Heart right ventricle (tissue), 16 donors: ENCODE measurements around the gene LRP6. TPM values are rescaled to one million over a fixed set of nuclear protein-coding genes. Genes with fewer than 3 reads are reported as not detected.
A peak's percentile ranks its signal among the peaks of the same experiment; 100 is the strongest.

ENCODE experiments used
- ATAC-seq, 8 donors: fragments of 200-7000 bp; cut with Tn5 transposase; one replicate each; pipeline ENCODE4 v1.9.1; 2020; ENCODE audit warnings: mild to moderate bottlenecking in 8 of 8, moderate library complexity in 8 of 8, moderate number of reproducible peaks in 1 of 8
- DNase-seq, 2 donors: peaks; one replicate each; pipeline ENCODE4 v3.0.0-alpha.2; 2020
- H3K27ac ChIP-seq, 10 donors: fragments of 200-600 bp; sonication (generic) in 2 of 10; one replicate each; pipeline versions ENCODE4 v1.5.0 to v1.8.0; 2020 to 2022; ENCODE audit warnings: mild to moderate bottlenecking in 3 of 10
- H3K27me3 ChIP-seq, 7 donors: fragments of 200-600 bp; one replicate each; pipeline ENCODE4 v1.8.0; 2021 to 2022; ENCODE audit warnings: mild to moderate bottlenecking in 2 of 7
- H3K36me3 ChIP-seq, 9 donors: fragments of 200-600 bp; sonication (generic) in 1 of 9; one replicate each; pipeline versions ENCODE4 v1.5.0 to v1.8.0; 2020 to 2022; ENCODE audit warnings: mild to moderate bottlenecking in 2 of 9
- H3K4me1 ChIP-seq, 9 donors: fragments of 200-600 bp; sonication (generic) in 1 of 9; one replicate each; pipeline versions ENCODE4 v1.5.0 to v1.8.0; 2020 to 2022; ENCODE audit warnings: mild to moderate bottlenecking in 4 of 9
- H3K4me3 ChIP-seq, 10 donors: fragments of 200-600 bp; sonication (generic) in 2 of 10; one replicate each; pipeline versions ENCODE4 v1.5.0 to v1.8.0; 2020 to 2022; ENCODE audit warnings: mild to moderate bottlenecking in 7 of 10, moderate library complexity in 2 of 10
- H3K9me3 ChIP-seq, 11 donors: fragments of 200-600 bp in 10 of 11; sonication (generic) in 2 of 11; one replicate each; pipeline versions ENCODE4 v1.5.0 to v1.8.0; 2013 to 2022; ENCODE audit warnings: mild to moderate bottlenecking in 2 of 11, control low read depth in 1 of 11, moderate library complexity in 1 of 11
- WGBS, 2 donors: extraction: QIAGEN DNeasy Blood & Tissue Kit; methylation state at CpG; one replicate each; pipeline ENCODE4 v1.1.7; 2013; ENCODE audit warnings: inconsistent platforms in 1 of 2; 5-methylcytosine and 5-hydroxymethylcytosine counted together
- intact Hi-C, 10 donors: fragments of 100-400 bp; cut with DNase I; formaldehyde crosslinking; loops; one replicate each; pipeline versions ENCODE4 v1.11.1 to v1.14.2; 2022
- polyA plus RNA-seq, 2 donors: library from polyadenylated mRNA; stranded (reverse); fragments of 200-250 nt; gene quantifications; one replicate each; pipeline ENCODE4 v1.2.3, GENCODE V29; 2013
- total RNA-seq, 10 donors: library from RNA; stranded (reverse); fragmentation: NEBNext Ultra II Directional in 3 of 10; extraction: Animal tissue kit (Norgen Biotek cat#: 25700) in 3 of 10; gene quantifications; one replicate each; pipeline versions ENCODE4 v1.2.1 to v1.2.4, GENCODE V29; 2021 to 2023
- TF ChIP-seq, protein P1 (sequence below), 9 donors: fragments of 200-600 bp; sonication (generic) in 2 of 9; IDR thresholded peaks; one replicate each; pipeline versions ENCODE4 v1.5.0 to v1.8.0; 2021 to 2022; ENCODE audit warnings: antibody characterized with exemption in 9 of 9, mild to moderate bottlenecking in 5 of 9, moderate library complexity in 1 of 9
- donor health status: Arrhythmogenic right ventricular cardiomyopathy.
- donor health status: ischemic (EF 13 %, LVEDD 7.1; RV severe dilation, severe dysfunction).
- donor health status: healthy with polysubstance abuse.
- donor health status: DM: no; HTN: yes; CAD: no.
- donor health status: DM: no; HTN: no; CAD: no.
- donor health status: ischemic (EF 25% LVEDD 6.9; RV normal size, moderate dysfunction).
- donor health status: ischemic (EF 25% LVEDD 5.7; RV mildly dilated, moderate dysfunction).
- donor health status: healthy.
- donor health status: DM: yes; HTN: yes; CAD: no.
- donor health status: Ischemic cardiomyopathy.
- donor health status: ischemic (EF 35%, LVEDD 5.7; RV mildly dilated, moderate dysfunction).
- donor health status: nonischemic (EF 11% LVEDD 7.7; RV severe dilation, severe dysfunction).
- donor health status: DM: yes; HTN: yes; CAD: no.
- donor health status: PGD.
- donor health status: ischemic (EF 29% LVEDD 5.4; RV normal size, mild dysfunction).
- donor health status: nonischemic (EF 23%, LVEDD 6.1; RV moderate dilation, normal function).

Gene LRP6
- total and polyA plus RNA-seq, 12 donors = 3.1 to 31.1 (median 24.8) TPM

DNA sequence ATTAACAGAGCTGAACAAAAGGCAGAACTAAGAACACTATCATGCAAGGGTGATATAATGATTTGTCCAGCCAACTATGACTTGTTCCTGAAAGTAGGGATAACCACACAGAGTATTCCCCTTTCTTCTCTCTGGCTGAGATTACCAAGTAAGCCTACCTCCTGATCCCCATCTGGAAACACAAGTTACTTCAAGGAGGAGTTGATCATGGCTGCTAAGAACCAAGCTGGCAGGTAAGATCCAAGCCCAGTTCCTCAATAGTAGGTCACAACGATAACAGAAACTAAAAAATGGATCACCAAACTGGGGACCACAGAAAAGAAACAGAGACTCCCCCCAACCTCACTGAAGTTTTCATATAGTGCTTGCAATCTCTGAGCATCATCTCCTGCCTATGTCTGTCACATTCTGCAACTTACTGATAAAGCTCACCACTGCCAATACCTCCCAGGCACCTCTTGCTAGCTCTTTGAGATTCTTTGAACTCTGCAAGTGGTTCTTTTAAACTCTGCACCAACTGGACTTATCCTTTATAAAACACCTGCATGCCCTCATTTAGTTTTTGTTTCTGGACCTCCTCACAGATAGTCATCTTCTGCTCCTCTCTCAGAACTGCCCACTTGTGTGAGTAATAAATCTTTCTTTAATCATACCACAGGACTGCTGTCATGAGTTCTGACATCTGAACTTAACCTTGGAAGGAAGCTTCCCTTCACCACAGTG lies 76.6 kb downstream of the LRP6 start:
- 95 to 97% methylated on average over 1 of the region's 1 CpG for WGBS, 2 donors
- ATAC-seq = no peak
- intact Hi-C loops = no loop called here
- no peak overlapping the region for H3K27ac ChIP-seq
- H3K9me3 ChIP-seq = peaks cover 0 to 10% (median 0%) of the 10 kb centered on the region in 11 donors
- H3K4me3 ChIP-seq = no peak overlapping the region
- H3K4me1 ChIP-seq = peaks cover 0 to 18% (median 0%) of the 10 kb centered on the region in 9 donors
- no peak for DNase-seq
- peaks cover 0 to 7% (median 0%) of the 10 kb centered on the region in 9 donors for H3K36me3 ChIP-seq
- H3K27me3 ChIP-seq = no peaks in the 10 kb centered on the region
- TF ChIP-seq, protein P1, sequence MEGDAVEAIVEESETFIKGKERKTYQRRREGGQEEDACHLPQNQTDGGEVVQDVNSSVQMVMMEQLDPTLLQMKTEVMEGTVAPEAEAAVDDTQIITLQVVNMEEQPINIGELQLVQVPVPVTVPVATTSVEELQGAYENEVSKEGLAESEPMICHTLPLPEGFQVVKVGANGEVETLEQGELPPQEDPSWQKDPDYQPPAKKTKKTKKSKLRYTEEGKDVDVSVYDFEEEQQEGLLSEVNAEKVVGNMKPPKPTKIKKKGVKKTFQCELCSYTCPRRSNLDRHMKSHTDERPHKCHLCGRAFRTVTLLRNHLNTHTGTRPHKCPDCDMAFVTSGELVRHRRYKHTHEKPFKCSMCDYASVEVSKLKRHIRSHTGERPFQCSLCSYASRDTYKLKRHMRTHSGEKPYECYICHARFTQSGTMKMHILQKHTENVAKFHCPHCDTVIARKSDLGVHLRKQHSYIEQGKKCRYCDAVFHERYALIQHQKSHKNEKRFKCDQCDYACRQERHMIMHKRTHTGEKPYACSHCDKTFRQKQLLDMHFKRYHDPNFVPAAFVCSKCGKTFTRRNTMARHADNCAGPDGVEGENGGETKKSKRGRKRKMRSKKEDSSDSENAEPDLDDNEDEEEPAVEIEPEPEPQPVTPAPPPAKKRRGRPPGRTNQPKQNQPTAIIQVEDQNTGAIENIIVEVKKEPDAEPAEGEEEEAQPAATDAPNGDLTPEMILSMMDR (IDR thresholded peaks at IDR 0.05) = no peak

DNA sequence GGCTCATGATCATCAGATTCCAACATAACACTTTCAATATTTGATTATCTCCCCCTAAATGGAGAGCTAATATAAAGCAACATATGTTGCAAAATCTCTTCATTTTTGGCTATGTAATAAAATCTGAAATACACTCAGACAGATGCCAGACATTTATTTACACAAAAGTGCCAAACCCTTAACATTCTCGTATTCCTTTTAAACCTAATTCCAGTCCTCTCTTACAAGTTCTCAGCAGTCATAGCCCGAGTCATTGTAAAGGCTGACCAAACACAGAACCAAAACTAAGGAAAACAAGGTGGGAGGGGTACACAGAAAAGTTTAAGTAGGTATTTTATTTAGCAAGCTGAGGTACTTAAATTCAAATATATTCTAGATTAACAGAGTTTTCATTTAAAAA lies 81.4 kb downstream of the LRP6 start:
- peaks cover 0 to 21% (median 12%) of the 10 kb centered on the region in 9 donors for H3K4me1 ChIP-seq
- TF ChIP-seq, protein P1 (IDR thresholded peaks at IDR 0.05) = no peak
- 86 to 94% methylated on average over 2 of the region's 2 CpGs for WGBS, 2 donors
- H3K27ac ChIP-seq = no peak overlapping the region
- peaks cover 0 to 17% (median 0%) of the 10 kb centered on the region in 9 donors for H3K36me3 ChIP-seq
- H3K27me3 ChIP-seq = no peaks in the 10 kb centered on the region
- ATAC-seq = no peak
- intact Hi-C loops = no loop called here
- no peak for DNase-seq
- no peaks in the 10 kb centered on the region for H3K9me3 ChIP-seq
- no peak overlapping the region for H3K4me3 ChIP-seq

GRCh38 chr12:12182703-12183365 lies 84.0 kb downstream of the LRP6 start:
- 84 to 86% methylated on average over 1 of the region's 1 CpG for WGBS, 2 donors
- peak overlapping the region in 3 of 10 donors; percentile 3 to 33 (median 29) for H3K27ac ChIP-seq
- intact Hi-C loops = no loop called here
- H3K4me3 ChIP-seq = no peak overlapping the region
- no peaks in the 10 kb centered on the region for H3K27me3 ChIP-seq
- DNase-seq = no peak
- H3K9me3 ChIP-seq = no peaks in the 10 kb centered on the region
- peaks cover 0 to 43% (median 0%) of the 10 kb centered on the region in 9 donors for H3K36me3 ChIP-seq
- TF ChIP-seq, protein P1 (IDR thresholded peaks at IDR 0.05) = no peak
- H3K4me1 ChIP-seq = peaks cover 0 to 21% (median 12%) of the 10 kb centered on the region in 9 donors
- ATAC-seq = peak in 2 of 8 donors; percentile 29 to 44

DNA sequence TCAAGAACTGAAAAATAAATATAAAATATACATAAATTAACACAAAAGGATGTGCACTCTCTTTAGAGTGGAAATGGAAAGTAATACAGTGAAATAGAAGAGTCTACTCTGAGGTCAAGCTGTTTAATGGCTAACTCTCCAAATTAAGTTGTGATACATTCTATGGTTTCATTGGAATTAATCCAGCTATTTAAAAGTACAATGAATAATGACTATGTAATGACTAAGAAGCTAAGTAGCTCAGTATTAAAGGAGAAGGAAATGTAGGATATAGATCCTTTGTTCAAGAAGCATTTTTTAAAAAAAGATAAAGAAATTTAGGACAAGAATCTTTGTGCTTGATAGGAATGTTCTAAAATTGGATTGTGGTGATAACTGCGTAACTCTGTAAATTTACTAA lies 85.3 kb downstream of the LRP6 start:
- intact Hi-C loops = no loop called here
- TF ChIP-seq, protein P1 (IDR thresholded peaks at IDR 0.05) = no peak
- DNase-seq (no peak), ATAC-seq (no peak)
- Histone ChIP-seq H3K36me3 (peaks cover 0 to 52% (median 0%) of the 10 kb centered on the region in 9 donors), H3K27ac (no peak overlapping the region), H3K9me3 (no peaks in the 10 kb centered on the region), H3K4me1 (peaks cover 0 to 21% (median 12%) of the 10 kb centered on the region in 9 donors), H3K27me3 (no peaks in the 10 kb centered on the region), H3K4me3 (no peak overlapping the region)
- WGBS, 2 donors = 98% methylated on average over 1 of the region's 1 CpG
